Left lung (tissue), 10 donors: ENCODE results near the gene MLST8. TPM values are rescaled to one million over a fixed set of nuclear protein-coding genes. Genes with fewer than 3 reads are reported as not detected.

Experiments used
- ATAC-seq: fragments of 200-7000 bp; cut with Tn5 transposase; one replicate; pipeline ENCODE4 v1.9.1; 2020; ENCODE audit warnings: moderate library complexity
- DNase-seq, 4 donors: peaks; one replicate each; pipeline ENCODE4 v3.0.0-alpha.2; 2013 to 2020
- H3K27ac ChIP-seq, 2 donors: fragments of 200-600 bp; sonication (generic) in 1 of 2; one replicate each; pipeline versions ENCODE4 v1.5.0 to v1.8.0; 2020 to 2021
- H3K27me3 ChIP-seq, 2 donors: fragments of 200-600 bp; sonication (generic) in 1 of 2; one replicate each; pipeline versions ENCODE4 v1.5.0 to v1.8.0; 2020 to 2021
- H3K36me3 ChIP-seq, 2 donors: fragments of 200-600 bp; sonication (generic) in 1 of 2; one replicate each; pipeline versions ENCODE4 v1.5.0 to v1.8.0; 2020 to 2021
- H3K4me1 ChIP-seq, 2 donors: fragments of 200-600 bp; one replicate each; pipeline ENCODE4 v1.8.0; 2021
- H3K4me3 ChIP-seq, 2 donors: fragments of 200-600 bp; sonication (generic) in 1 of 2; one replicate each; pipeline versions ENCODE4 v1.5.0 to v1.8.0; 2020 to 2021; ENCODE audit warnings: mild to moderate bottlenecking in 1 of 2
- H3K9me3 ChIP-seq, 2 donors: fragments of 200-600 bp; sonication (generic) in 1 of 2; one replicate each; pipeline versions ENCODE4 v1.5.0 to v1.8.0; 2020 to 2021
- intact Hi-C, 2 donors: fragments of 100-400 bp; cut with DNase I; formaldehyde crosslinking; loops; one replicate each; pipeline versions ENCODE4 v1.11.2 to v1.14.2; 2022
- polyA plus RNA-seq, 6 donors: library from polyadenylated mRNA; unstranded; fragments of 120-200 nt; gene quantifications; one replicate each; pipeline ENCODE4 v1.2.1, GENCODE V29; 2013; ENCODE audit not compliant: insufficient read length in 6 of 6
- total RNA-seq, 2 donors: library from RNA; stranded (reverse); fragmentation: NEBNext Ultra II Directional; extraction: Animal tissue kit (Norgen Biotek cat#: 25700); gene quantifications; one replicate each; pipeline ENCODE4 v1.2.1, GENCODE V29; 2021
- TF ChIP-seq, protein P1 (sequence below), 2 donors: fragments of 200-600 bp; sonication (generic) in 1 of 2; IDR thresholded peaks; one replicate each; pipeline versions ENCODE4 v1.5.0 to v1.8.0; 2021; ENCODE audit warnings: antibody characterized with exemption in 2 of 2
- donor health status: DM: no; HTN: yes; CAD: no.
- donor health status: DM: no; HTN: no; CAD: no.

MLST8 gene
- total and polyA plus RNA-seq, 8 donors, result 29.8 to 40.3 (median 37.0) TPM

DNA sequence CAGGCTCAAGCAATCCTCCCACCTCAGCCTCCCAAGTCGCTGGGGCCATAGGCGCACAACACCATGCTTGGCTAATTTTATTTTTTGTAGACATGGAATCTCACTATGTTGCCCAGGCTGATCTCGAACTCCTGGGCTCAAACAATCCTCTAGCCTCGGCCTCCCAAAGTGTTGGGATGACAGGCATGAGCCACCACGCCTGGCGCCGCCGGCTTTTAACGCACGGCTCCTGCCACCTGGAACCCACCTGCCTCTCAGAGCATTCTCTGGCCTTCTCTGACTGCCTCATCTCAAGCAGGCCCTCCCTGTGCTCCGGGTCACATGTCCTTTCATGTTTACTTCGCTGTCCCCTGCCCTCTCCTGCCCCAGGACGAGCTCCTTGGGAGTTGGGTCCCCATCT is 19.2 kb upstream of the MLST8 start:
- intact Hi-C loops, result no loop called here
- no peaks in the 10 kb centered on the region for H3K27me3 ChIP-seq
- ATAC-seq, result no peak

DNA sequence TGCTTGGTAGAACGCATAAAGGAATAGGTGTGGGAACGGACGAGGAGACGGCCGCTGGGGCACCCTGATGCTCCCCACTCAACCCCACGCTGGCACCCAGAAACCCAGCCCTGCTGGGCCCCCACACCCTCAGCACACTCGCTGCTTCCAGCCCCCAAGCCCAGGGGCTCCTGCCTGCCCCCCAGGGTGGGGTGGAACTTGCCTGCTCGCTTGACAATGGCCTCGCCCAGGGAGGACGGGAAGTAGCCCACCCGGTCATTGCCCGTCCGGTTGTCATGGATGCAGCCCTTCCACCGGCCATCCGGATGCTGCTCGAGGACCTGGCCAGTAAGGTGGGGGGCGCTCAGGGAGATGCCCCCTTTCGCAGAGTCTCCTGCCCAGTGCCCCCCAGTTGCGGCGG is 18.7 kb upstream of the MLST8 start:
- no peaks in the 10 kb centered on the region for H3K36me3 ChIP-seq
- TF ChIP-seq, protein P1, sequence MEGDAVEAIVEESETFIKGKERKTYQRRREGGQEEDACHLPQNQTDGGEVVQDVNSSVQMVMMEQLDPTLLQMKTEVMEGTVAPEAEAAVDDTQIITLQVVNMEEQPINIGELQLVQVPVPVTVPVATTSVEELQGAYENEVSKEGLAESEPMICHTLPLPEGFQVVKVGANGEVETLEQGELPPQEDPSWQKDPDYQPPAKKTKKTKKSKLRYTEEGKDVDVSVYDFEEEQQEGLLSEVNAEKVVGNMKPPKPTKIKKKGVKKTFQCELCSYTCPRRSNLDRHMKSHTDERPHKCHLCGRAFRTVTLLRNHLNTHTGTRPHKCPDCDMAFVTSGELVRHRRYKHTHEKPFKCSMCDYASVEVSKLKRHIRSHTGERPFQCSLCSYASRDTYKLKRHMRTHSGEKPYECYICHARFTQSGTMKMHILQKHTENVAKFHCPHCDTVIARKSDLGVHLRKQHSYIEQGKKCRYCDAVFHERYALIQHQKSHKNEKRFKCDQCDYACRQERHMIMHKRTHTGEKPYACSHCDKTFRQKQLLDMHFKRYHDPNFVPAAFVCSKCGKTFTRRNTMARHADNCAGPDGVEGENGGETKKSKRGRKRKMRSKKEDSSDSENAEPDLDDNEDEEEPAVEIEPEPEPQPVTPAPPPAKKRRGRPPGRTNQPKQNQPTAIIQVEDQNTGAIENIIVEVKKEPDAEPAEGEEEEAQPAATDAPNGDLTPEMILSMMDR (IDR thresholded peaks at IDR 0.05), result no peak
- H3K4me3 ChIP-seq, result no peak overlapping the region
- no peaks in the 10 kb centered on the region for H3K4me1 ChIP-seq
- H3K9me3 ChIP-seq, result no peaks in the 10 kb centered on the region
- ATAC-seq (no peak), DNase-seq (no peak)
- H3K27ac ChIP-seq, result no peak overlapping the region
- H3K27me3 ChIP-seq, result no peaks in the 10 kb centered on the region
- intact Hi-C loops, result no loop called here

More for the DNA sequence above, 19.2 kb upstream of the MLST8 start:
- Histone ChIP-seq H3K4me1 (no peaks in the 10 kb centered on the region), H3K4me3 (no peak overlapping the region), H3K27ac (no peak overlapping the region), H3K9me3 (no peaks in the 10 kb centered on the region), H3K36me3 (no peaks in the 10 kb centered on the region)
- TF ChIP-seq, protein P1 (IDR thresholded peaks at IDR 0.05), result no peak
- DNase-seq, result no peak

DNA sequence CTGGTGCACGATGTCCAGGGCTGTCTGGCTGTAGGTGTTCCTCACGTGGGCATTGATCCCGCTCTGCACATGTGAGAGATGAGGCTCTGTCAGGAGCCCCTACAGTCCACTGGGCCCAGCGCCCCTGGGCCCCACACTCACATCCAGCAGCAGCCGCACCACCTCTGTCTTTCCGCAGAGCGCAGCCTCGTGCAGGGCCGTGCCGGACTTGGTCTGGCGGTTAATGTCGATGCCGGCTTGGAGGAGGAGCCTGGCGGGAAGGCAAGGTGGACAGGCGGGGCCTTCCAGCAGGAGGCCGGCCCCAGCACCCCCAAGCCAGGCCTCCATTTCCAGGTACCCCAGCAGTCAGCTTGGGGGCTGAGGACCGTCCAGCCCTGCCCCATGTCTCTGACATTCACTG is 18.0 kb upstream of the MLST8 start:
- DNase-seq (no peak), ATAC-seq (no peak)
- H3K27ac ChIP-seq, result no peak overlapping the region
- no peaks in the 10 kb centered on the region for H3K9me3 ChIP-seq
- no peaks in the 10 kb centered on the region for H3K36me3 ChIP-seq
- TF ChIP-seq, protein P1 (IDR thresholded peaks at IDR 0.05), result no peak
- H3K4me1 ChIP-seq, result no peaks in the 10 kb centered on the region
- H3K27me3 ChIP-seq, result no peaks in the 10 kb centered on the region
- no peak overlapping the region for H3K4me3 ChIP-seq
- intact Hi-C loops, result no loop called here

DNA sequence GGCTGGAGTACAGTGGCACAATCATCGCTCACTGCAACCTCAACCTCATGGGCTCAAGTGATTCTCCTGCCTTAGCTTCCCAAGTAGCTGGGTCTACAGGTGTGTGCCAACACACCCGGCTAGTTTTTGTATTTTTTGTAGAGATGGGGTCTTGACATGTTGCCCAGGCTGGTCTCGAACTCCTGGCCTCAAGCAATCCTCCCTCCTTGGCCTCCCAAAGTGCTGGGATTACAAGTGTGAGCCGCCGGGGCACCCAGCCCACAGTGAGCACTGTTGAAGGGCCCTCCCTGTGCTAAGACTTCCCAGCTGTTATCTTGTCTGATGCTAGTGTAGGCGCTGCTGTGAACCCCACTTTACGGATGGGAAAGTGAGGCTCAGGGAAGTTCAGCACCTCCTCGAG is 16.9 kb upstream of the MLST8 start:
- Histone ChIP-seq H3K9me3 (no peaks in the 10 kb centered on the region), H3K4me1 (no peaks in the 10 kb centered on the region), H3K36me3 (no peaks in the 10 kb centered on the region), H3K27me3 (peaks cover 0 to 2% of the 10 kb centered on the region in 2 donors), H3K4me3 (no peak overlapping the region), H3K27ac (no peak overlapping the region)
- DNase-seq (no peak), ATAC-seq (no peak)
- intact Hi-C loops, result no loop called here
- TF ChIP-seq, protein P1 (IDR thresholded peaks at IDR 0.05), result no peak

DNA sequence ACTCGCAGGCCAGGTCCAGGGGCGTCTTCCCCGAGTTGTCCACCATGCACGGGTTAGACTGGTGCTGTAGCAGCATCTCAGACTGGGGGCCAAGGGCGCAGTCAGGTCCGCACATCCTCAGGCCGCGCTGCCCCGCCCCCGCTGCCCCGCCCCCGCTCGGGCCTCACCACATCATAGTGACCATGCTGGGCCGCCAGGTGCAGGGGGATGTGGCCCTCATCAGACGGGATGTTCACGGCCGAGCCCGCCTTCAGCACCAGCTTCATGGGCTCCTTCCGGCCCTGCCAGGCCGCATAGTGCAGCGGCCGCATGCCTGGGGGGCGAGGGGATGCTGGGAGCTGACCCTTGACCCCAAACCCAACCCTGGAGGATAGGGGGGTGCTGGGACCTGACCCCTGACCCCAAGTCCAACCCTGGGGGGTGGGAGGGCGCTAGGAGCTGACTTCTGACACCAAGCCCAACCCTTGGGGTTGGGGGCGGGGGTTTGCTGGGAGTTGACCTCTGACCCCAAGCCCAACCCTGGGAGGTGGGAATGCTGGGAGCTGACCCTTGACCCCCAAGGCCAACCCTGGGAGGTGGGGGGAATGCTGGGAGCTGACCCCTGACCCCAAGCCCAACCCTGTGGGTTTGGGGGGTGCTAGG is 15.9 kb upstream of the MLST8 start:
- DNase-seq (no peak), ATAC-seq (no peak)
- TF ChIP-seq, protein P1 (IDR thresholded peaks at IDR 0.05), result no peak
- intact Hi-C loops, result no loop called here
- H3K27me3 ChIP-seq, result peaks cover 1 to 12% of the 10 kb centered on the region in 2 donors
- H3K9me3 ChIP-seq, result no peaks in the 10 kb centered on the region
- no peaks in the 10 kb centered on the region for H3K36me3 ChIP-seq
- H3K4me3 ChIP-seq, result no peak overlapping the region
- no peak overlapping the region for H3K27ac ChIP-seq
- no peaks in the 10 kb centered on the region for H3K4me1 ChIP-seq
